Activated CD4-positive, alpha-beta memory T cell treated with anti-CD3 and anti-CD28 coated beads, Interleukin-2, amount 10 ng/mL, durations not matched to agents 7 days and 5 days (primary cell): ENCODE results near the gene C17orf50. TPM values are rescaled to one million over a fixed set of nuclear protein-coding genes. Genes with fewer than 3 reads are reported as not detected.

Experiments used
- CTCF ChIA-PET: fragments of 350-600 bp; sonication (Branson Sonifier 250); formaldehyde crosslinking; loops from one replicate; lab custom pipeline; 2021; ENCODE audit warnings: antibody characterized with exemption, inconsistent platforms; lab: Charles Lee
- POLR2A ChIA-PET: fragments of 350-600 bp; sonication (Branson Sonifier 250); formaldehyde crosslinking; loops from one replicate; lab custom pipeline; 2021; ENCODE audit warnings: antibody characterized with exemption; lab: Charles Lee
- DNase-seq: peaks from one replicate; pipeline ENCODE4 v3.0.0-alpha.2; 2020
- H3K27ac Mint-ChIP-seq: one replicate; pipeline ENCODE4 v1.8.0; 2021; ENCODE audit warnings: mild to moderate bottlenecking, mixed read lengths
- H3K27me3 Mint-ChIP-seq: one replicate; pipeline ENCODE4 v1.8.0; 2021; ENCODE audit warnings: mixed read lengths
- H3K36me3 Mint-ChIP-seq: one replicate; pipeline ENCODE4 v1.8.0; 2021; ENCODE audit warnings: low read depth, mixed read lengths
- H3K4me1 Mint-ChIP-seq: one replicate; pipeline ENCODE4 v1.8.0; 2021; ENCODE audit warnings: mixed read lengths
- H3K4me3 Mint-ChIP-seq: one replicate; pipeline ENCODE4 v1.8.0; 2021; ENCODE audit warnings: mild to moderate bottlenecking, mixed read lengths
- H3K9me3 Mint-ChIP-seq: one replicate; pipeline ENCODE4 v1.8.0; 2021; ENCODE audit warnings: mixed read lengths
- total RNA-seq, 2 experiments: library from RNA; stranded (reverse); gene quantifications; one replicate each; pipeline ENCODE4 v1.2.3, GENCODE V29; 2021

Gene C17orf50
- total RNA-seq, 2 experiments from 2014 or later = not detected

- peaks cover 20% of the 10 kb centered on the region for H3K36me3 Mint-ChIP-seq
- DNase-seq = no peak
- H3K27ac Mint-ChIP-seq = peak overlapping the region; percentile 98
- POLR2A ChIA-PET = interaction anchor here (0.8 to 4.8 kb wide), 32 partner anchors 9 to 691 kb away, joined by 3 to 89 read pairs (median 4); partner anchors contain the start of genes AP2B1, C17orf50, CCL5 and MMP28
- CTCF ChIA-PET = interaction anchor here (0.7 to 9.8 kb wide), 11 partner anchors 9 to 339 kb away, joined by 3 to 286 read pairs (median 3); partner anchors contain the start of genes C17orf50 and MMP28
- H3K4me3 Mint-ChIP-seq = peak overlapping the region; percentile 89
- H3K9me3 Mint-ChIP-seq = no peaks in the 10 kb centered on the region
- peaks cover 59% of the 10 kb centered on the region for H3K4me1 Mint-ChIP-seq
- no peaks in the 10 kb centered on the region for H3K27me3 Mint-ChIP-seq
These were observed 49.3 kb downstream of the C17orf50 start for GRCh38 chr17:35809855-35810461.

GRCh38 chr17:35811759-35812158 lies 51.1 kb downstream of the C17orf50 start:
- DNase-seq = no peak
- no peak overlapping the region for H3K27ac Mint-ChIP-seq
- peaks cover 66% of the 10 kb centered on the region for H3K4me1 Mint-ChIP-seq
- H3K36me3 Mint-ChIP-seq = peaks cover 31% of the 10 kb centered on the region
- H3K9me3 Mint-ChIP-seq = no peaks in the 10 kb centered on the region
- POLR2A ChIA-PET = interaction anchor here (0.7 to 4.0 kb wide), 4 partner anchors 59 to 325 kb away, joined by 3 to 28 read pairs (median 4); partner anchors contain the start of genes CCL5 and SLFN12L
- CTCF ChIA-PET = interaction anchor here (9.8 kb wide), 1 partner anchor 45 kb away, joined by 286 read pairs; the partner anchor contains the start of gene C17orf50
- H3K27me3 Mint-ChIP-seq = no peaks in the 10 kb centered on the region
- no peak overlapping the region for H3K4me3 Mint-ChIP-seq

- DNase-seq = no peak
- ChIA-PET POLR2A (no interaction called here), CTCF (interaction anchor here (9.8 kb wide), 1 partner anchor 46 kb away, joined by 286 read pairs; the partner anchor contains the start of gene C17orf50)
- no peak overlapping the region for H3K4me3 Mint-ChIP-seq
- no peaks in the 10 kb centered on the region for H3K9me3 Mint-ChIP-seq
- H3K27me3 Mint-ChIP-seq = no peaks in the 10 kb centered on the region
- no peak overlapping the region for H3K27ac Mint-ChIP-seq
- H3K4me1 Mint-ChIP-seq = peaks cover 62% of the 10 kb centered on the region
- H3K36me3 Mint-ChIP-seq = peaks cover 35% of the 10 kb centered on the region
These were observed 51.8 kb downstream of the C17orf50 start for GRCh38 chr17:35812456-35812855.

Other genes with a start within 250 kb of the C17orf50 start
- 100 to 1,000 TPM; 103 to 110 TPM for gene SLFN12L, start 223.2 kb upstream of the C17orf50 start, total RNA-seq
- gene SLFN14, start 200.1 kb upstream of the C17orf50 start, total RNA-seq = not detected
- gene PEX12, start 182.3 kb upstream of the C17orf50 start, total RNA-seq = 1 to 10 TPM; 3.8 to 4.5 TPM
- 100 to 1,000 TPM; 196 to 203 TPM for gene AP2B1, start 173.6 kb upstream of the C17orf50 start, total RNA-seq
- under 1 TPM; 0.08 to 0.33 TPM for gene RASL10B, start 29.2 kb upstream of the C17orf50 start, total RNA-seq
- not detected for gene GAS2L2, start 7.6 kb upstream of the C17orf50 start, total RNA-seq
- gene MMP28, start 34.8 kb downstream of the C17orf50 start, total RNA-seq = not detected
- gene TAF15, start 48.6 kb downstream of the C17orf50 start, total RNA-seq = 100 to 1,000 TPM; 244 to 252 TPM
- gene HEATR9, start 108.0 kb downstream of the C17orf50 start, total RNA-seq = 1 to 10 TPM; 2.3 to 3.1 TPM
- 100 to 1,000 TPM; 482 to 491 TPM for gene CCL5, start 119.5 kb downstream of the C17orf50 start, total RNA-seq
- gene RDM1, start 169.9 kb downstream of the C17orf50 start, total RNA-seq = 10 to 100 TPM; 14.4 to 16.9 TPM
- gene LYZL6, start 182.8 kb downstream of the C17orf50 start, total RNA-seq = not detected
- not detected for gene CCL16, start 220.6 kb downstream of the C17orf50 start, total RNA-seq
- not detected for gene CCL14, start 225.8 kb downstream of the C17orf50 start, total RNA-seq
- not detected for gene CCL15, start 240.7 kb downstream of the C17orf50 start, total RNA-seq